Endothelial cell of umbilical vein (primary cell): ENCODE measurements around the gene SH3PXD2A. TPM values are rescaled to one million over a fixed set of nuclear protein-coding genes. Genes with fewer than 3 reads are reported as not detected.

Experiments
- BruUV-seq: library from RNA; stranded (reverse); fragments of 400-500 nt; replicated peaks from 2 replicates; lab custom pipeline; 2021; lab: Mats Ljungman, UMichigan
- CTCF ChIA-PET: fragments of 300-600, 350-600 bp; sonication (Branson Sonifier 250); formaldehyde crosslinking; loops from one replicate; lab custom pipeline; 2021; ENCODE audit warnings: antibody characterized with exemption, inconsistent platforms; lab: Charles Lee
- POLR2A ChIA-PET: fragments of 300-600, 350-600 bp; sonication (Branson Sonifier 250); formaldehyde crosslinking; loops from one replicate; lab custom pipeline; 2021; ENCODE audit warnings: antibody characterized with exemption, inconsistent platforms; lab: Charles Lee
- DNase-seq: peaks from one replicate; pipeline ENCODE4 v3.0.0-alpha.2; 2011; ENCODE audit warnings: low read depth, low spot score
- FAIRE-seq: peaks from 2 replicates; lab custom pipeline; 2011; peaks lifted over from hg19 to GRCh38; lab: Jason Lieb, UNC
- H2AFZ ChIP-seq: 2 replicates; pipeline ENCODE4 v1.6.0; 2012; ENCODE audit warnings: low read depth, low read length, control low read depth, inconsistent platforms
- H3K27ac ChIP-seq: 2 replicates; pipeline ENCODE4 v1.5.1; 2011; ENCODE audit warnings: low read depth, mild to moderate bottlenecking, control low read depth, low read length, moderate library complexity; ENCODE audit not compliant: insufficient read depth
- H3K27me3 ChIP-seq, 2 experiments: 2 replicates each; pipeline versions ENCODE4 v1.6.0 to v1.6.1; 2011; ENCODE audit warnings: low read length in 2 of 2, mixed read lengths in 1 of 2; ENCODE audit not compliant: control insufficient read depth in 2 of 2, insufficient read depth in 2 of 2
- H3K36me3 ChIP-seq, 2 experiments: 2 replicates in 1 of 2; 3 replicates in 1 of 2; pipeline ENCODE4 v1.5.1; 2011; ENCODE audit warnings: low read length in 2 of 2, mild to moderate bottlenecking in 1 of 2, moderate library complexity in 1 of 2; ENCODE audit not compliant: control insufficient read depth in 2 of 2, insufficient read depth in 2 of 2; ENCODE audit errors: extremely low read depth in 1 of 2
- H3K4me1 ChIP-seq: 3 replicates; pipeline ENCODE4 v1.5.1; 2011; ENCODE audit warnings: mild to moderate bottlenecking, low read length; ENCODE audit not compliant: control insufficient read depth, insufficient read depth; ENCODE audit errors: extremely low read depth
- H3K4me2 ChIP-seq: 2 replicates; pipeline ENCODE4 v1.6.1; 2011; ENCODE audit warnings: low read length, control low read depth, mixed read lengths; ENCODE audit not compliant: insufficient read depth
- H3K4me3 ChIP-seq, 3 experiments: fragments of 200-600 bp in 1 of 3; sonication (generic), shearing (Covaris generic) in 1 of 3; replicated peaks in 1 of 3; 2 replicates each; pipeline ENCODE4 v1.5.1; 2011 to 2016; ENCODE audit warnings: control low read depth in 3 of 3, low read length in 3 of 3, mild to moderate bottlenecking in 2 of 3, inconsistent platforms in 1 of 3, low read depth in 1 of 3, moderate library complexity in 1 of 3; ENCODE audit not compliant: insufficient read depth in 1 of 3
- H3K79me2 ChIP-seq: 2 replicates; pipeline ENCODE4 v1.6.0; 2012; ENCODE audit warnings: low read length, inconsistent platforms; ENCODE audit not compliant: control insufficient read depth, insufficient read depth
- H3K9ac ChIP-seq: replicated peaks from 2 replicates; pipeline ENCODE3; 2011; ENCODE audit warnings: low read length, control low read depth; ENCODE audit not compliant: insufficient read depth; ENCODE audit errors: extremely low read depth
- H3K9me1 ChIP-seq: replicated peaks from 3 replicates; pipeline ENCODE4 v1.6.0; 2011; ENCODE audit warnings: mild to moderate bottlenecking, low read length; ENCODE audit not compliant: control insufficient read depth, insufficient read depth; ENCODE audit errors: extremely low read depth
- H3K9me3 ChIP-seq: replicated peaks from 2 replicates; pipeline ENCODE4 v1.5.1; 2012; ENCODE audit warnings: low read length, inconsistent platforms; ENCODE audit not compliant: control insufficient read depth, insufficient read depth
- H4K20me1 ChIP-seq: replicated peaks from 2 replicates; pipeline ENCODE3; 2011; ENCODE audit warnings: mild to moderate bottlenecking, low read length; ENCODE audit not compliant: control insufficient read depth, insufficient read depth; ENCODE audit errors: extremely low read depth
- EZH2 ChIP-seq: IDR thresholded peaks from 2 replicates; pipeline ENCODE4 v1.6.1; 2012; ENCODE audit warnings: borderline replicate concordance, low read depth, mild to moderate bottlenecking, moderate library complexity, low read length, inconsistent platforms; ENCODE audit not compliant: severe bottlenecking
- FOS ChIP-seq: IDR thresholded peaks from 2 replicates; pipeline ENCODE4 v1.6.1; 2011; ENCODE audit warnings: mild to moderate bottlenecking, low read length, moderate library complexity, borderline replicate concordance; ENCODE audit not compliant: insufficient read depth
- GATA2 ChIP-seq: IDR thresholded peaks from 2 replicates; pipeline ENCODE4 v1.7.0; 2011; ENCODE audit warnings: low read depth, mild to moderate bottlenecking, moderate library complexity, mixed read lengths, low read length; ENCODE audit not compliant: insufficient read length, insufficient read depth
- JUN ChIP-seq: IDR thresholded peaks from 2 replicates; pipeline ENCODE4 v1.6.1; 2011; ENCODE audit warnings: borderline replicate concordance, low read depth; ENCODE audit not compliant: insufficient read length, insufficient read depth
- MYC ChIP-seq: IDR thresholded peaks from one replicate; pipeline ENCODE4 v1.6.1; 2011; ENCODE audit warnings: mild to moderate bottlenecking, low read depth, low read length
- POLR2A ChIP-seq: IDR thresholded peaks from 2 replicates; pipeline ENCODE4 v1.6.1; 2012; ENCODE audit warnings: low read depth, mild to moderate bottlenecking, control low read depth, low read length
- POLR2AphosphoS5 ChIP-seq: IDR thresholded peaks from 2 replicates; pipeline ENCODE4 v1.6.1; 2012; ENCODE audit warnings: low read depth, mild to moderate bottlenecking, control low read depth, low read length, moderate library complexity; ENCODE audit not compliant: insufficient read depth
- dilution Hi-C: fragments of 300-500 bp; cut with MboI; formaldehyde crosslinking; loops from one replicate; pipeline ENCODE4 v1.15.0; 2019; ENCODE audit warnings: low sequenced_read_pairs; ENCODE audit not compliant: extremely low pct_ligation_motif_present
- intact Hi-C: fragments of 100-400 bp; cut with micrococcal nuclease; formaldehyde crosslinking; loops from one replicate; pipeline ENCODE4 v1.10.0; 2022
- polyA plus RNA-seq, 4 experiments: library from polyadenylated mRNA; depleted of rRNA in 3 of 4; stranded (reverse) in 3 of 4; unstranded in 1 of 4; fragments of >200 nt; gene quantifications; 2 replicates each; pipeline versions ENCODE4 v1.2.1 to v1.2.3, GENCODE V29; 2011 to 2012; ENCODE audit warnings: missing spikeins in 1 of 4
- total RNA-seq: library from RNA; stranded (reverse); gene quantifications from 2 replicates; pipeline ENCODE4 v1.2.3, GENCODE V29; 2021
- TF ChIP-seq, protein P1 (sequence below): IDR thresholded peaks from 2 replicates; pipeline ENCODE4 v1.6.1; 2011; ENCODE audit not compliant: insufficient read depth, insufficient read length
- TF ChIP-seq, protein P2 (sequence below), 2 donors: IDR thresholded peaks; 1 replicate in 1 of 2; 2 replicates in 1 of 2; pipeline ENCODE4 v1.5.1; 2011; ENCODE audit warnings: low read length in 2 of 2, mild to moderate bottlenecking in 2 of 2, moderate library complexity in 2 of 2, control low read depth in 1 of 2, inconsistent platforms in 1 of 2, low read depth in 1 of 2; ENCODE audit not compliant: insufficient read depth in 1 of 2; ENCODE audit errors: extremely low read depth in 1 of 2

SH3PXD2A gene
- total and polyA plus RNA-seq, 2 donors (not counting 3 experiments of a cell fraction or from before 2014, with no cell fraction given), result 1.4 to 5.1 TPM

DNA sequence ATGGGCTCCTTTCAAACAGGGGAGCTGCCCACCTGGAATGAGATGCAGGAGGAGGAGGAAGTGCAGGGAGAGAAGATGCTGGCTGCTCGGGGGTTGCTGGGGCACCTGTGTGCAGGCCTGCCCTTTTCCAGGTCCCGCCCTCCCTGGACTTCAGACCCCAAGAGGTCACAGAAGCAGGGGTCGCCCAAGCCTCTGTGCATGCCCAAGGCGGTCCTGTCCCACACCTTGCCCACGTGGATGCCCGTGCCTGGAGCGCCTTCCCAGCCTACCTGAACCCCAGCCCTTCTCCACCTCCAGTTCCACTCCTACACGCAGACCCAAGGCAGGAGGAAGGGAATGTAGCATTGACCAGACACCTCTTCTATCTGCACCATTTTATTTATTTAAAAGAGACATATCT is 71.3 kb downstream of the SH3PXD2A start:
- Histone ChIP-seq H3K79me2 (no peaks in the 10 kb centered on the region), H3K4me2 (no peak overlapping the region), H3K9me3 (no peaks in the 10 kb centered on the region), H3K27me3 (no peaks in the 10 kb centered on the region), H2AFZ (no peak overlapping the region), H4K20me1 (no peaks in the 10 kb centered on the region), H3K4me1 (no peaks in the 10 kb centered on the region), H3K9me1 (no peaks in the 10 kb centered on the region), H3K36me3 (no peaks in the 10 kb centered on the region), H3K4me3 (no peak overlapping the region), H3K9ac (no peak overlapping the region), H3K27ac (no peak overlapping the region)
- intact Hi-C loops, result no loop called here
- no TSS peak for BruUV-seq
- dilution Hi-C loops, result no loop called here
- CTCF ChIA-PET, result interaction anchor here (0.8 kb wide), 1 partner anchor 11 kb away, joined by 3 read pairs; no protein-coding TSS in a partner anchor
- POLR2A ChIA-PET, result interaction anchor here (0.7 kb wide), 1 partner anchor 8 kb away, joined by 3 read pairs; no protein-coding TSS in a partner anchor
- FAIRE-seq, result no peak
- DNase-seq, result no peak
- TF ChIP-seq MYC (no peak), FOS (no peak), GATA2 (no peak), EZH2 (no peak), POLR2A (no peak)
- TF ChIP-seq, protein P1, sequence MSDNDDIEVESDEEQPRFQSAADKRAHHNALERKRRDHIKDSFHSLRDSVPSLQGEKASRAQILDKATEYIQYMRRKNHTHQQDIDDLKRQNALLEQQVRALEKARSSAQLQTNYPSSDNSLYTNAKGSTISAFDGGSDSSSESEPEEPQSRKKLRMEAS, result no peak

DNA sequence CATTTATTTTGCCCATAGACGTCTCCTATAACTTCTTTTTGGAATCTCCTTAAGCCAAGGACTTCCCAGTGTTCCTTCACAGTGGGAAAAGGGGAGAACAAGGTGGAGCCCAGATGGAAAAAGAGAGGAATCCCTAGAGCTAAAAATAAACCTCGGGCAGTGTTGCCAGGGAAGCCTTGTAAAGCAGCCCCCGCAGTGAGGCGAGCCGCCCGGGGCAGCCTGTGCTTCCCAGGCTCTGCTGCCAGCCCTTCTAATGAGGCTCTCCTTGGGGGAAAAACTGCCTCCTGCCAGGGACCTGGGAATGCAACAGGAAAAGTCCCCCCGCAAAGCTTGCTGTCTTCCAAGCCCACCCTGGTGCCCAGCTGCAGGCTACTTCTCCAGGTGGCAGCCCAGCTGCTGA is 71.7 kb downstream of the SH3PXD2A start:
- H3K9ac ChIP-seq, result no peak overlapping the region
- dilution Hi-C loops, result no loop called here
- no peaks in the 10 kb centered on the region for H3K4me1 ChIP-seq
- ChIA-PET POLR2A (no interaction called here), CTCF (interaction anchor here (1.4 kb wide), 1 partner anchor 11 kb away, joined by 3 read pairs; no protein-coding TSS in a partner anchor)
- no peak for TF ChIP-seq EZH2
- no peak for TF ChIP-seq POLR2A
- no peak for TF ChIP-seq FOS
- TF ChIP-seq, protein P2, sequence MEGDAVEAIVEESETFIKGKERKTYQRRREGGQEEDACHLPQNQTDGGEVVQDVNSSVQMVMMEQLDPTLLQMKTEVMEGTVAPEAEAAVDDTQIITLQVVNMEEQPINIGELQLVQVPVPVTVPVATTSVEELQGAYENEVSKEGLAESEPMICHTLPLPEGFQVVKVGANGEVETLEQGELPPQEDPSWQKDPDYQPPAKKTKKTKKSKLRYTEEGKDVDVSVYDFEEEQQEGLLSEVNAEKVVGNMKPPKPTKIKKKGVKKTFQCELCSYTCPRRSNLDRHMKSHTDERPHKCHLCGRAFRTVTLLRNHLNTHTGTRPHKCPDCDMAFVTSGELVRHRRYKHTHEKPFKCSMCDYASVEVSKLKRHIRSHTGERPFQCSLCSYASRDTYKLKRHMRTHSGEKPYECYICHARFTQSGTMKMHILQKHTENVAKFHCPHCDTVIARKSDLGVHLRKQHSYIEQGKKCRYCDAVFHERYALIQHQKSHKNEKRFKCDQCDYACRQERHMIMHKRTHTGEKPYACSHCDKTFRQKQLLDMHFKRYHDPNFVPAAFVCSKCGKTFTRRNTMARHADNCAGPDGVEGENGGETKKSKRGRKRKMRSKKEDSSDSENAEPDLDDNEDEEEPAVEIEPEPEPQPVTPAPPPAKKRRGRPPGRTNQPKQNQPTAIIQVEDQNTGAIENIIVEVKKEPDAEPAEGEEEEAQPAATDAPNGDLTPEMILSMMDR (IDR thresholded peaks at IDR 0.05; ENCODE audit: extremely low read depth in 1 of 2, insufficient read depth in 1 of 2, low read depth in 1 of 2, low read length in 2 of 2), result no peak
- no peak for TF ChIP-seq GATA2
- TF ChIP-seq, protein P1, result no peak
- TF ChIP-seq JUN, result no peak
- no peak for TF ChIP-seq MYC
- no peak for TF ChIP-seq POLR2AphosphoS5
- no peak for FAIRE-seq
- H3K79me2 ChIP-seq, result no peaks in the 10 kb centered on the region
- no peaks in the 10 kb centered on the region for H3K27me3 ChIP-seq
- no peak overlapping the region for H3K27ac ChIP-seq
- H3K36me3 ChIP-seq, result no peaks in the 10 kb centered on the region
- intact Hi-C loops, result no loop called here
- H3K4me3 ChIP-seq, result no peak overlapping the region
- no peaks in the 10 kb centered on the region for H3K9me3 ChIP-seq
- no peak overlapping the region for H2AFZ ChIP-seq
- DNase-seq, result no peak
- H4K20me1 ChIP-seq, result no peaks in the 10 kb centered on the region
- H3K9me1 ChIP-seq, result no peaks in the 10 kb centered on the region
- no TSS peak for BruUV-seq
- no peak overlapping the region for H3K4me2 ChIP-seq
